ENCODE data around the gene GCGR. TPM values are rescaled to one million over a fixed set of nuclear protein-coding genes. Genes with fewer than 3 reads are reported as not detected.

The GCGR gene
- total and polyA plus RNA-seq, 2 donors from 2014 or later, result 9.3 to 37.2 TPM

GRCh38 chr17:81794509-81794908 lies 9.4 kb upstream of the GCGR start:
- Histone ChIP-seq H3K4me1 (ENCODE audit: control insufficient read depth in 2 of 3, insufficient read depth in 2 of 3, low read depth in 1 of 3, low read length in 3 of 3) (no peaks in the 10 kb centered on the region), H3K27ac (ENCODE audit: low read depth in 2 of 2, low read length in 2 of 2) (no peak overlapping the region), H3K9ac (ENCODE audit: low read length in 3 of 3) (no peak overlapping the region), H3K36me3 (ENCODE audit: control insufficient read depth in 2 of 3, insufficient read depth in 3 of 3, low read length in 3 of 3) (no peaks in the 10 kb centered on the region), H3K27me3 (ENCODE audit: control insufficient read depth, insufficient read depth, low read length) (peaks cover 3% of the 10 kb centered on the region), H3K9me3 (ENCODE audit: control insufficient read depth in 2 of 3, insufficient read depth in 1 of 3, low read length in 3 of 3) (peaks cover 0 to 3% (median 0%) of the 10 kb centered on the region in 3 donors), H3K4me3 (ENCODE audit: low read length in 3 of 3) (no peak overlapping the region)
- peak in 1 of 5 donors; percentile 61 for DNase-seq
- FAIRE-seq, result no peak
- no peak for TF ChIP-seq CTCF (IDR thresholded peaks at IDR 0.05; ENCODE audit: borderline replicate concordance, extremely low read depth, insufficient read depth)
- intact Hi-C loops (cut with DNase I), result no loop called here

GRCh38 chr17:81801327-81801726 lies 2.6 kb upstream of the GCGR start:
- FAIRE-seq, result no peak
- H3K4me3 ChIP-seq (ENCODE audit: low read length in 3 of 3), result no peak overlapping the region
- no peak overlapping the region for H3K9ac ChIP-seq (ENCODE audit: low read length in 3 of 3)
- H3K4me1 ChIP-seq (ENCODE audit: control insufficient read depth in 2 of 3, insufficient read depth in 2 of 3, low read depth in 1 of 3, low read length in 3 of 3), result no peaks in the 10 kb centered on the region
- H3K27me3 ChIP-seq (ENCODE audit: control insufficient read depth, insufficient read depth, low read length), result peaks cover 5% of the 10 kb centered on the region
- no peak for TF ChIP-seq CTCF (IDR thresholded peaks at IDR 0.05; ENCODE audit: borderline replicate concordance, extremely low read depth, insufficient read depth)
- no peaks in the 10 kb centered on the region for H3K9me3 ChIP-seq (ENCODE audit: control insufficient read depth in 2 of 3, insufficient read depth in 1 of 3, low read length in 3 of 3)
- intact Hi-C loops (cut with DNase I), result no loop called here
- no peaks in the 10 kb centered on the region for H3K36me3 ChIP-seq (ENCODE audit: control insufficient read depth in 2 of 3, insufficient read depth in 3 of 3, low read length in 3 of 3)
- DNase-seq, result peak in 1 of 5 donors; percentile 65
- no peak overlapping the region for H3K27ac ChIP-seq (ENCODE audit: low read depth in 2 of 2, low read length in 2 of 2)

GRCh38 chr17:81802048-81802758 lies 1.7 kb upstream of the GCGR start:
- peaks cover 5% of the 10 kb centered on the region for H3K27me3 ChIP-seq (ENCODE audit: control insufficient read depth, insufficient read depth, low read length)
- H3K36me3 ChIP-seq (ENCODE audit: control insufficient read depth in 2 of 3, insufficient read depth in 3 of 3, low read length in 3 of 3), result no peaks in the 10 kb centered on the region
- intact Hi-C loops (cut with DNase I), result no loop called here
- H3K4me1 ChIP-seq (ENCODE audit: control insufficient read depth in 2 of 3, insufficient read depth in 2 of 3, low read depth in 1 of 3, low read length in 3 of 3), result no peaks in the 10 kb centered on the region
- H3K27ac ChIP-seq (ENCODE audit: low read depth in 2 of 2, low read length in 2 of 2), result no peak overlapping the region
- H3K4me3 ChIP-seq (ENCODE audit: low read length in 3 of 3), result no peak overlapping the region
- no peaks in the 10 kb centered on the region for H3K9me3 ChIP-seq (ENCODE audit: control insufficient read depth in 2 of 3, insufficient read depth in 1 of 3, low read length in 3 of 3)
- no peak for FAIRE-seq
- no peak for TF ChIP-seq CTCF (IDR thresholded peaks at IDR 0.05; ENCODE audit: borderline replicate concordance, extremely low read depth, insufficient read depth)
- DNase-seq, result no peak
- H3K9ac ChIP-seq (ENCODE audit: low read length in 3 of 3), result no peak overlapping the region

All from kidney (tissue), 14 donors.